GM18858 (cell line): ENCODE data around the gene ASB15.
A peak's percentile ranks its signal among the peaks of the same experiment; 100 is the strongest.

ENCODE experiments used
- ATAC-seq: cut with Tn5 transposase; IDR thresholded peaks from one replicate; pipeline ENCODE4 v1.9.1; 2021; ENCODE audit not compliant: unreplicated experiment

ASB15 gene

GRCh38 chr7:123662293-123662692 lies 60.7 kb downstream of the ASB15 start:
- no peak for ATAC-seq

- ATAC-seq: no peak
These were observed 61.1 kb downstream of the ASB15 start for GRCh38 chr7:123662755-123663154.

DNA sequence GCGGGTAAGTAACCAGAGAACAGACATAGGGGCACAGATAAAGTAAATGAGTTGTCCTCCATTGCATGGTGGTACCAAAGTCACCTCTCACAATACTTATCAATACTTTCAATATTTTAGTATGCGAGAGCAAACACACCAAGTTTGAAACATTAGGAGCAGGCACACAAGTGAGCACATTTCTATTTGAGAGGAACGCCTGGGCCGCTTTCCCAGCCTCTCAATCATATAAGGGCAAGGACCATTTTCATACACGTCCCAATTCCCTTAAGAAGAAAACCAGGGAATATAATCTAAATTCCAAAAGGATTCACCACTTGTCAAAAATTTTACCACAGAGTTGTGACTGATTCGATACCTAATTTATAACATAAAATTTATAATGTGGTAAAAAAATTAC lies 61.6 kb downstream of the ASB15 start:
- no peak for ATAC-seq

DNA sequence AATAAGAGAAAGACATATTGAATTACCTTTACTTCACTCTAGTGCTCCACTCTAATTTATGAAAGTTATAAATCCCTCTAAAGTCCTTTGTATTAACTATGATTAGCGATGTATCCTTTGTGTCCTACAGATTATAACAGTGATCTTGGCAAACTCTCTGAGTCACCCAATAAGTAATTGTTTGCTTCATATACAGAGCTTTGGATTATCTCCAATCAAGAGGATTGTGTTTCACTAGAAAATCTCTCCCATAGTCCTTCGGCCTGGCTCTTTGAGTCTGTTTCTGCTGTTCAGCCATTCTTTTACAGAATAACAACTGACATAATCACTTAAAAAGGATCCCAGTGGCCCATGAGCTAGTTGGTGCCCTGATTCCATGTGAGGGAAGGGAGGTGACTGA lies 63.5 kb downstream of the ASB15 start:
- ATAC-seq: no peak

DNA sequence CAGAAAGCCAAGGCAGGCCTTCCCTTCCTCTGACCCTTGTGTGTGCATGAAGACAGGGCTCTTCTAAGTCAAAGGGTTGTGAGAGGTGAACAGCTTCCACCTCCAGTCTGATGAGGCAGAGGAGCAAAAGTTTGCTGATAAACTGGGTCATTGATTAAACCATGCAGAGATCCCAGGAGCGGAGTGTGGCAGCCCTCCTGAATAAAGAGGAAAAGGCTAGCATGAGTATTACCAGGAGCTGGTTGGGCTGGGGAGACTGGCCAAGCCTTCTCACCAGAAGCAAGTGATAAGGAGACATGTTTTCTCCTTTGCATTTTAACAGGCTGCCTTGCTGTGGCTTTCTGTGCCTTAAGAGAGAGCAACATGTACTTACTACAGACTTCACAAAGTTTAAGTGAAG lies 64.3 kb downstream of the ASB15 start:
- no peak for ATAC-seq

DNA sequence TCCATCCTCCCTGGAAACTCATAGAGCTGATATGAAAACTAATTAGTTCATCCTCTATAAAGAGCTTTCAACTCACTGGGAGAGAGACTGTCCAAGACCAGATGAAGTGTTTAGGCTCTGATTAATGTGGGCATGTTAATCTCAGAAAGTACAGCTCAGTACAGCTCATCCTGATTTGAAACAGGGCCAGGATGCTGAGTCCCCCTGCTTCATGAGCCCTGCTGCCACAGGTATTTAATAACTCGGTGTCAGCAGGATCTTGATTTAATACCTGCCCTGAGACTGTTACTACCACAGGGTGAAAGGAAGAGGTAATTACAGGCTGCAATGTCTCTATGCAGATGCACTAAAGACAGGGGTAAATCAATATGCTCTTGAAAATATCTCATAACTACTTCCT lies 64.9 kb downstream of the ASB15 start:
- no peak for ATAC-seq

GRCh38 chr7:123669485-123669884 lies 67.9 kb downstream of the ASB15 start:
- ATAC-seq: no peak

GRCh38 chr7:123673137-123673732 lies 71.6 kb downstream of the ASB15 start:
- ATAC-seq: no peak

- no peak for ATAC-seq
These were observed 72.3 kb downstream of the ASB15 start for GRCh38 chr7:123673752-123674398.

GRCh38 chr7:123674399-123675180 lies 73.0 kb downstream of the ASB15 start:
- no peak for ATAC-seq

- ATAC-seq: no peak
These were observed 73.5 kb downstream of the ASB15 start for GRCh38 chr7:123675181-123675473.

DNA sequence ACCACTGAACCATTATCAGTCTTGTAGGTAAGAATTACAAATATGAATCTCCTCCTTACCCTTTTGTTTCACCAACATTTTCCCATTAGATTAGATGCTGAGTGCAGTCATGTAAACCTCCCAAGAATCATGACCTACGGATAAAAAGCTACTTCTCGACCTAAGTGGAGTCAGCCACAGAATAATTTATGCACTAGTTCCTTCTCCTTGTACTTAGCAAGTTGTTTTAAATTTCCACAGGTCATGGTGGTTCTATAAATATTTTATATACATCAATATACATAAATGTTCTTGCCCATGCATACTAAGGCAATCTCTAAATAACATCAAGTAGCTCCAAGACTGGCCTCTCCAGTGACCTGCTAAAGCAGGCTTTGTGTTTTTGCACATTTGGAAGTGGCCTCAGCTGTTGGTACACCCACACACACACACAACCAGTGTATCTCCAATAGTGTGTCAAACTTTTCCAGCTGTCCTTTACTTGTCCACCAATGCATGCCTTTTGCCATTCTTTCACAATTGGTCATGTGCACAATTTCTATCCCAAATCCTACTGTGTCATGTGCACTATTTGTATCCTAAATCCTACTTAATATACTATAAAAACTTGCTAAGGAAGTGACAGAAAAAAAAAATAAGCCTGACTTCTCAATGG lies 75.6 kb downstream of the ASB15 start:
- no peak for ATAC-seq

GRCh38 chr7:123679614-123680013 lies 78.0 kb downstream of the ASB15 start:
- no peak for ATAC-seq

DNA sequence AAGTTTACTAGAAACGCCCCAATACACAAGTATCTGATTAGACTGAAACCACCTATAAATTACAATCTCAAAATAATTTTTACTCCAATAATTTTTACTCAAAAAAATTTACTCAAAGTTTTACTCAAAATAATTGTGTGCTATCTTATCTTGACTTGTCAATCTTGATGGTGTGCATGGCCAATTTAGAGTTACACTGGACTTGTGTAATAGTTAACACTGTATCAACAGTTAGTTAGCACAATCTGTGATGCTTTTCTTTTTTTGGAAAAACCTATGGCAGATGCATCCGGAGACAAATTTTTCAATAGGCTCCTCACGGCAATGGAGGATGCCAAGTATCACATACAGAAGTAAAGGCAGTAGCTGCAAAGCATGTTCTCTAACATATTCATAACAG lies 79.0 kb downstream of the ASB15 start:
- ATAC-seq: no peak

DNA sequence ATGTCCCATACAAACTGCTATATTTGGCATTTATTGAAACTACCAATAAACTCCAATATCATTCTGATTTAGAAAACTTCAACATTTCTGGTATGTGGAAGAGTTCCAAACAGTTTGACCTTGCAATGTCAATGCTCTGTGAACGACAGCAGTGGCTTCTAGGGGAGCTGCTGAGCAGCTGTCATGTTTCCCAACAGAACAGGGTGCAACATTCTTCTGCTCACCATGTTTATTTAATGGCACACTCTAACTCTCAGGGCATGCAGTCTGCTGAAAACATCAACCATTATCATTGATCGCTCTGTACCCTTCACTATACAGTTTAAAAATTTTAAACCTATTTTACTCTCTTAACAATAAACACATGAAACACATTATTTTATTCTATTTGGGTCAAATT lies 79.9 kb downstream of the ASB15 start:
- ATAC-seq: no peak

GRCh38 chr7:123682690-123683089 lies 81.1 kb downstream of the ASB15 start:
- ATAC-seq: peak; percentile 48

- ATAC-seq: no peak
These were observed 85.5 kb downstream of the ASB15 start for GRCh38 chr7:123687161-123687560.

- ATAC-seq: no peak
These were observed 86.1 kb downstream of the ASB15 start for GRCh38 chr7:123687727-123688126.
